ENCODE results near the gene KRT3. TPM values are rescaled to one million over a fixed set of nuclear protein-coding genes. Genes with fewer than 3 reads are reported as not detected.

KRT3 gene
- total and polyA plus RNA-seq, 9 of the 15 experiments (the other 6 are each of a cell fraction or from before 2014, with no cell fraction given): not detected

- no peak for DNase-seq (ENCODE audit: extremely low read depth in 1 of 4, low spot score in 3 of 4)
- H3K36me3 ChIP-seq (ENCODE audit: control insufficient read depth, insufficient read depth, low read length): no peaks in the 10 kb centered on the region
- no peak overlapping the region for H3K4me3 ChIP-seq
- H3K27me3 ChIP-seq (ENCODE audit: control insufficient read depth in 2 of 2, insufficient read depth in 2 of 2, low read length in 2 of 2): peaks cover 25 to 84% of the 10 kb centered on the region in 2 experiments; a peak in 4 of 5 replicates
- no peak for TF ChIP-seq YBX1 (IDR thresholded peaks at IDR 0.05)
- TF ChIP-seq SRSF1 (IDR thresholded peaks at IDR 0.05; ENCODE audit: low read depth, low read length): no peak
- TF ChIP-seq GATAD2B (IDR thresholded peaks at IDR 0.05; ENCODE audit: borderline replicate concordance): no peak
- no peak for TF ChIP-seq GMEB1 (CRISPR knock-in tag; IDR thresholded peaks at IDR 0.05)
- TF ChIP-seq ZNF431 (CRISPR knock-in tag; IDR thresholded peaks at IDR 0.05): no peak
- no peak for TF ChIP-seq ZNF124 (CRISPR knock-in tag; IDR thresholded peaks at IDR 0.05)
- TF ChIP-seq CREB3 (tag; conservative IDR thresholded peaks at IDR 0.05; ENCODE audit: low read depth): no peak
- no peak for TF ChIP-seq THRAP3 (IDR thresholded peaks at IDR 0.05; ENCODE audit: borderline replicate concordance)
- TF ChIP-seq CSDE1 (IDR thresholded peaks at IDR 0.05): no peak
- no peak for TF ChIP-seq CEBPB (tag; IDR thresholded peaks at IDR 0.05)
- no peak for TF ChIP-seq CREB5 (CRISPR knock-in tag; IDR thresholded peaks at IDR 0.05)
- TF ChIP-seq PYGO2 (tag; IDR thresholded peaks at IDR 0.05): no peak
- TF ChIP-seq ZBTB2 (IDR thresholded peaks at IDR 0.05): no peak
- no peak for TF ChIP-seq KLF16 (IDR thresholded peaks at IDR 0.05)
- ChIA-PET CTCF (ENCODE audit: low intra/inter-chr PET ratio) (no interaction called here), POLR2A (interaction anchor here (1.3 kb wide), 1 partner anchor 9 kb away, joined by 3 read pairs; no protein-coding TSS in a partner anchor)
- no peak overlapping the region; a peak in 1 of 4 replicates for H3K9ac ChIP-seq (ENCODE audit: insufficient read depth in 1 of 2, low read depth in 2 of 2, low read length in 2 of 2)
- FAIRE-seq: no peak
- WGBS (ENCODE audit: insufficient coverage, low coverage, missing lambda C conversion rate): 11% methylated on average over 13 of the region's 16 CpGs
- no peak overlapping the region for H3K27ac ChIP-seq (ENCODE audit: extremely low read depth, low read depth, low read length)
- ATAC-seq: no peak
- H3K4me1 ChIP-seq (replicated peaks in 1 of 2; ENCODE audit: control insufficient read depth in 2 of 2, insufficient read depth in 2 of 2, low read length in 2 of 2): no peaks in the 10 kb centered on the region; a peak in 2 of 5 replicates
- H3K9me3 ChIP-seq (replicated peaks; ENCODE audit: control insufficient read depth, insufficient read depth, low read depth, low read length): no peaks in the 10 kb centered on the region
- no peaks in the 10 kb centered on the region; the same call in 1 of the 2 replicates for H4K20me1 ChIP-seq (replicated peaks; ENCODE audit: control insufficient read depth, insufficient read depth, low read length)
- intact Hi-C loops (cut with micrococcal nuclease): no loop called here
- H3K4me2 ChIP-seq (ENCODE audit: insufficient read depth, low read length): no peak overlapping the region
- in situ Hi-C loops (cut with MboI): no loop called here
- H3K79me2 ChIP-seq (ENCODE audit: control insufficient read depth, insufficient read depth, low read length): no peaks in the 10 kb centered on the region
- BruUV-seq (replicated peaks): no TSS peak
- H2AFZ ChIP-seq (ENCODE audit: low read depth, low read length): no peak overlapping the region
- no peaks in the 10 kb centered on the region for H3K9me1 ChIP-seq (ENCODE audit: control insufficient read depth, insufficient read depth, low read length)
Measured at GRCh38 chr12:52822771-52823510, 27.0 kb upstream of the KRT3 start.
